ENCODE measurements around the gene MBD4. TPM values are rescaled to one million over a fixed set of nuclear protein-coding genes. Genes with fewer than 3 reads are reported as not detected.
"Not testable (repeated sequence)": the region's sequence is repeated elsewhere in the genome, so short reads cannot be mapped to it uniquely, and the experiment has no call there.

The MBD4 gene
- total RNA-seq, 1 experiment from 2014 or later: 34.3 TPM

- no peak for DNase-seq (ENCODE audit: low read depth)
These were observed 30.2 kb downstream of the MBD4 start for GRCh38 chr3:129409541-129409940.

GRCh38 chr3:129404610-129405009 lies 35.1 kb downstream of the MBD4 start:
- no peak for DNase-seq (ENCODE audit: low read depth)

DNA sequence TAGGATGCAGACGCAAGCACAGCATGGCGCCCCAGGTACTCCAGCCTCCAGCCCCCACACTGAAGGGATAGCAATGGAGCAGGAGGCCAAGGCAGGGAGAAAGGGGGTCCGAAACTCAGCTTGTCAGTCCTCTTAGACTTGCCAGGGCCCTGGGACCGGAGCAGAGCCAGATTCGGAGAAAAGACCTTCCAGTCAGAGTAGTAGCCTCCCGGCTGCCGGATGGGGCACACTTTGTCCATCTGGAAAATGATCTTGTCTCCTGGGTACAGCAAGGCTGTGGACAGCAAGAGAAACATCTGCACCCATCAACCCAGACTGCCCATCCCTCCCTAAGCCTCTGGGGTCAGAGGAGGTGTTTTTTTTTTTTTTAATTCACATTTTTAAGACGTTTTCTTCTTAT lies 35.6 kb downstream of the MBD4 start:
- no peak for DNase-seq (ENCODE audit: low read depth)

- no peak for DNase-seq (ENCODE audit: low read depth)
These were observed 36.3 kb downstream of the MBD4 start for GRCh38 chr3:129403450-129403849.

- DNase-seq (ENCODE audit: low read depth): no peak
These were observed 37.1 kb downstream of the MBD4 start for GRCh38 chr3:129402616-129403015.

DNA sequence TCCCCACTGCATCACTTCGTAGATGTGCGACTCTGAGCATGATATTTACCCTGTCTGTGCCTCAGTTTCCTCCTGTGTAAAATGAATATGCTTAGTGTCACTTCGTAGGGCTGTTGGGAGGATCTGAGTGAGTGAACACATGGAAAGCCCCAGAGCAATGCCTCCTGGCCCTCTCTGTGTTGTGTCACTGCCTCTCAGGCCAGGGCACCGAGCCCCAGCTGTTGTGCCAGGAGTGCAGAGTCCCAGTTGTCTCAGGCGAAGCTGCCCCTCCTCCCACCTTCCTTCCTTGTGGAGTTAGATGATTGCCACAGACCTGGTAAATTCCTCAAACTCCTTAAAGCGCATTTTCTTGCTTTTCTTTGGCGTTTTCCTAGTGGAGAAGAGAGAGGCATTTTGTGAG lies 37.5 kb downstream of the MBD4 start:
- DNase-seq (ENCODE audit: low read depth): no peak

DNA sequence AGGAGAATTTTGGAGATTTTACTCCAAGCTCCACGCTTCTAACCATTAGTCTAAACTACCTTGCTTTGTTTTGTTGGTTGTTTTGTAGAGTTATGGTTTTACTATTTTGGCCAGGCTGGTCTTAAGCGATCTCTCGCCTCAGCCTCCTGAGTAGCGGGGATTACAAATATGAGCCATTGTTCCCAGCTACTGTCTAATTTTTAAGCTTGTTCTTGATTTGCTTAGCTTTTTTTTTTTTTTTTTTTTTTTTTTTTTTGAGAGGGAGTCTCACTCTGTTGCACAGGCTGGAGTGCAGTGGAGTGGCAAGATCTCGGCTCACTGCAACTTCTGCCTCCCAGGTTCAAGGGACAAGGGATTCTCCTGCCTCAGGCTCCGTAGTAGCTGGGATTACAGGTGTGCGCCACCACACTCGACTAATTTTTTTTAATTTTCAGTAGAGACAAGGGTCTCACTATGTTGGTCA lies 39.8 kb downstream of the MBD4 start:
- peak; percentile 51 for DNase-seq (ENCODE audit: low read depth)

DNA sequence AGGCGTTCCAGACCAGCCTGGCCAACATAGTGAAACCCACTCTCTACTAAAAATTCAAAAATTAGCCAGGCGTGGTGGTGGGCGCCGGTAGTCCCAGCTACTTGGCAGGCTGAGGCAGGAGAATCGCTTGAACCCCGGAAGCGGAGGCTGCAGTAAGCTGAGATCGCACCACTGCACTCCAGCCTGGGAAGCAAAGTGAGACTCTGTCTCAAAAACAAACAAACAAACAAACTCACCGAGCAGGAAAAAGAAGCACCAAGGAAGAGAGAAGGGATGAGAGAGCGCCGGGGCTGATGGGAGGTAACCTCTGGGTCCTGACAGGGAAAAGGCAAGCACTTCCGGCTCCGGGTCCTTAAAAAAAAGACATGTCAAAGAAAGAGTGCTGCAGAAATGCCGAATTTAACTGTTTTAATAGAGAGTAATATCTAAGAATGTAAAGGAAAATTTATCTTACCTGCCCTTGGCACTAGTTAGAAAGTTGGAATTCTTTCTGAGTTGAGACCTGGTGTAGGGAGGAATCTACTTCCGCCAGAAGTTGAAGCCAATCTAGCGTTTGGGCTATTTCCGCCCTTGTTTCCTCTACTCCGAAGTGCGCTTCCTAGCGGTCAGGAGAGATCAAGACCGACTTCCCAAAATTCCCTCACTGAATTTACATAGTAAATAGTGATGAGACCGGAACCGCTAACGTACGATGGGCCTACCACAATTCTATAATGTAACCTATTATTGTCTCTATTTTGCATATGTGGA lies 40.4 kb downstream of the MBD4 start:
- DNase-seq (ENCODE audit: low read depth): peak; percentile 95

DNA sequence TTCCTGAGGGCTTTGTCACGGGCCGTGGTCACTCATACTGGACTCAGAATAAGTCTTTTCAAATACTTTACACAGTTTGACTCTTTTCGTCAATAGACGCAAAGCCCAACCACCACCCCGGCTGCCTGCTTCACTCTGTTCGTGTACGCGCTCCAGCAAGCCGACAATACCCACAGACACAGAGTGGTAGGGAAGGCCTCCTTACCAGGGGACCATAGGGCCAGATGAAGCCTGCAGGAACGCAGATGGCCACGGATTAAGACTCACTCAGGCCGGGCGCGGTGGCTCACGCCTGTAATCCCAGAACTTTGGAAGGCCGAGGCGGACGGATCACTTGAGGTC lies 41.0 kb downstream of the MBD4 start:
- DNase-seq (ENCODE audit: low read depth): no peak

- not testable (repeated sequence) for DNase-seq (ENCODE audit: low read depth)
These were observed 45.8 kb downstream of the MBD4 start for GRCh38 chr3:129393760-129394564.

- DNase-seq (ENCODE audit: low read depth): no peak
These were observed 46.5 kb downstream of the MBD4 start for GRCh38 chr3:129393271-129393670.

DNA sequence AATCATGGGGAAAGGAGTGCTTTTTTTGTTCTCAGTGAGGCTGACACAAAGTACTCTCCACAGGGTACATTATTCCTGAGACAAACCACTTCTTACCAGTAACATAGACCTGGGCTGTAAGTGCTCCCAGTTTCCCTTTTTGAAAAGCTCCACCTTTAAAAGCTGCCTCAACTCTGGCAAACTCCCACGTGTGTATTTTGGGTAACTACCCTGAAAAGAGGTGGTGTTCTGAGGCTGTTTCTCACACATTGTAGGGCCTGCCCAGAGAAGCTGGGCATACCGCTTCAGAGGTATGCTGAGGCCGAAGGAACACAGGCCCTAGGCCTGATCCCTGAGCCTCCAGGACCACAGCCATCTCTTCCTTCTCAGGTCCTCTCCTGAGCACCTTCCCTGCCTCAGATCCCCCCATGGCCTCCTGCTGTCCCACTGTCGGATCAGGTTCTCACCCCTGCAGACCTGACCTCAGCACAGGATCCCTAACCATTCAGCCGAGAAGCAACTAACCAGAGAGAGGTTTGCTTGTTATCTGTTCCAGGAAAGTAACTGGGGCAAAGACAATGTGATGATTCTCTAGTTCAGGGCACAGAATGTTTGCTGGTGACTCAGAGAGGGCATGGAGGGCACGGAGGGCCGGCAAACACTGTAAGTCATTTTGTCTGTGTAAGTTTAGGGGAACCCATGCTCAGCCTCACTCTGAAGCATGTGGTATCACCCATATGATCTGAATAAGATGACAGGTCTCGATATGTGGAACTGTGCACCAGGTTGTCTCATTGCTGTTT lies 47.5 kb downstream of the MBD4 start:
- not testable (repeated sequence) for DNase-seq (ENCODE audit: low read depth)

GRCh38 chr3:129391583-129391982 lies 48.2 kb downstream of the MBD4 start:
- DNase-seq (ENCODE audit: low read depth): not testable (repeated sequence)

GRCh38 chr3:129389572-129389937 lies 50.2 kb downstream of the MBD4 start:
- DNase-seq (ENCODE audit: low read depth): no peak

DNA sequence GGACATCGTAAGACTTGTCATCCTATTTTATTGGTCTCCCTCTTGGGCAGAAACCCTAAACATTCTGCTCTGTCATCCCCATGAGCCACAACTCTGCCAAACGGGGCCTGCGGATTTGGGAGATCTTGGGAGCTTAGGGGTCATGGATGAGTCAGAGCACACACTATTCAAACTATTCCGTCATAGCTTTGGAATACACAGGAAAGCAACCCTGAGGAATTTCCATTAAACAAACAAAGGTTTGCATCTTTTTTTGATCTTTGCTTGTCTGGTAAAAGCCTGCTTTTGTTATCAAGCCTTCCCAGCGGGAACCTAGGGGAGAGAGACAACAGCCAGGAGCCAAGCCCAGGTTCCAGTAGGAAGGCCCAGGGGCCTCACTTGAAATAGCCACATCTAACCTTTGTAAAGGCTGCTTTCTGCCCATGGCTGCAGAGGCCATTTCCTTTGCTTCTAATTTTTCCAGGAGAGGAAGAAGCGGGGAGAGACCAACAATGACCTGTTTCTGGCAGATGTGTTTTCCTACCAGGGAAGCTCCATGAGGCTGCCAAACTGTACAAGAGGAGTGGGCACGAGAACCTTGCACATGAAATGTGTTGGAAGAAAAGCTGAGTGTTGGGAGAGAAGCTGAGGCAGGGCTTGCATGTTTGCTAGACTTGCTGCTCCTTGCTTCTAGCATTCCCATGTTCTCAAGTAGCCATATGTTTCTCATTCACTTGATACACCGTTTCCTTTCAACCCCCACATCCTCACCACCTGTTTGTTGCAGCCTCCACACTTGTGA lies 50.8 kb downstream of the MBD4 start:
- DNase-seq (ENCODE audit: low read depth): peak; percentile 50

DNA sequence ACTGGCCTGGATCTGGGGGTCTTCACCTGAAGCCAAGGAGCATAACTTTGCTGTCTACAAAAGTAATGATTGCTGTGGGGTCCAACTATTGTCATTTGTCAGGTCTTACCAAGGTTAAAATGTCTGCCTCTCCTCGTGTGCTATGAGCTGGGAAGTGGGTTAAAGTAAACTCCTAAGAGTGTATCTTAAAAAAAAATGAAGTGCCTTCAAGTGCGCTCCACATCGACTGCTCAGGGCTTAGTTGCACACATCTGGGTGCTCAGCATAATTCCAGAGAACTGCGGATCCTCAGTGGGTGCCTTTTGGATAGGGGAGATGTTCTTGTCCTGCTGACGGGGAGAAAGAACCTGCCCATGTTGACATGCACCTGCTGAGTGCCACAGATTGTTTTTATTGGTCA lies 52.3 kb downstream of the MBD4 start:
- DNase-seq (ENCODE audit: low read depth): no peak

- DNase-seq (ENCODE audit: low read depth): no peak
These were observed 52.8 kb downstream of the MBD4 start for GRCh38 chr3:129386984-129387383.

- not testable (repeated sequence) for DNase-seq (ENCODE audit: low read depth)
These were observed 54.2 kb downstream of the MBD4 start for GRCh38 chr3:129385507-129385906.

DNA sequence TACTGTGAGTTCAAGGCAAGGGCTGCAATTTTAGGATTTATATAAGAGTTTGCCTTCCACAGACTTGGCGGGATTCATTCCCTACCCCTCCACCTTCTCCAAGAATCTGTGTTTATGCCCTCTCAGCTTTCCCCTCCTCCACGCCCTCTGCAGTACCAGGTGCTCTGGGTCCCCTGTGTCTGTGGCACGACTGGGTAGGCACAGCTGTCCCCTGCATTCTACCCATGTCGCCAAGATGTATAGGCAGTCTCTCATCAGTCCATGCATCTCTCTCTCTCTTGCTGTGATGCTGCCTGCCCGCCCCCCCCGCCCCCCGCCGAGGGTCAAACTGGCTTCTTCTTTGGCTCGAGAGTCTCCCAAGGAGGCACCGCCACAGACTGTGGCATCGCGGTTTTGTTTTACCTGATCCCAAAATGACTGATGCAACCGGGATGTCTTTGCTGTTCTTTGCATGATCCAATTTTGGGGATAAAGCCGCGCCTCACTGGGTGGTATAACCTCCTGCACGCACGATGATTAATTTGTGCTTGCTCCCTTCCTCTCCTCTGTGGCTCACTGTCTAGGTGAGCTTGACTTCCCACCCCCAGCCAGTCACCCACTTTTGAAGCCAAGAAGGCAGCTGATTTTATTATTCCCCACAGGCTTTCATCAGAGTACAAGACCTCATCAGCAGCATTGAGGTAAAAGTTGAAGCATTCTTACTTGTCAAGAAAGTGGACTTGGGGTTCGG lies 55.0 kb downstream of the MBD4 start:
- no peak for DNase-seq (ENCODE audit: low read depth)

DNA sequence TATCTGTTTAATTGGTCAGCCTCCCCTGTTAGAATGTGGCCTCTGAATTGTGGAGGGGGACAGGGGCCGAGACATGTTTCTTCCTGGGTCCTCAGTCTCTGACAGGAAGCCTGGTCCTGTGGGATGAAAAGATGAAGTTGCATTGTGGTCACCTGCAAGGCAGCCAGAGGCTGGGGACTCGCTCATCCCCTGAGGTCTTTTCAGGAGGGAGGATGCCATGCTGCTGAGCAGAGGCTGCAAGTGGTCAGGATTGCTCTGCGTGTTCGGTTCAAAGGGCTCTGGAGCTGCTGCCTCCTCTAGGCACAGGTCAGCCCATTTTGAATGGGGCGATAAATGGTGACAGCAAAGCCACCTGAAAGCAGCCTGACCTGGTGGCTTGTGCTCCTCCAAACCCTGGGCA lies 55.6 kb downstream of the MBD4 start:
- not testable (repeated sequence) for DNase-seq (ENCODE audit: low read depth)

- DNase-seq (ENCODE audit: low read depth): peak; percentile 81
These were observed 56.4 kb downstream of the MBD4 start for GRCh38 chr3:129383292-129383860.
